H1 (cell line): ENCODE results near the gene SLC17A3. TPM values are rescaled to one million over a fixed set of nuclear protein-coding genes. Genes with fewer than 3 reads are reported as not detected.

Source experiments
- CTCF ChIA-PET: fragments of 300-600 bp; sonication (Branson Sonifier 250); formaldehyde crosslinking; loops from one replicate; lab custom pipeline; 2021; ENCODE audit not compliant: partially characterized antibody; lab: Charles Lee
- POLR2A ChIA-PET: fragments of 300-600 bp; sonication (Branson Sonifier 250); formaldehyde crosslinking; loops from one replicate; lab custom pipeline; 2021; ENCODE audit warnings: inconsistent platforms; ENCODE audit not compliant: partially characterized antibody; lab: Charles Lee
- DNase-seq, 2 experiments: peaks; one replicate each; pipeline versions ENCODE4 v3.0.0 to v3.0.0-alpha.2; 2010 to 2022; ENCODE audit warnings: low spot score in 2 of 2, low read depth in 1 of 2, mixed read lengths in 1 of 2
- FAIRE-seq: peaks from 2 replicates; lab custom pipeline; 2011; peaks lifted over from hg19 to GRCh38; lab: Jason Lieb, UNC
- H2AFZ ChIP-seq: 2 replicates; pipeline ENCODE4 v1.8.1; 2012; ENCODE audit warnings: low read length, inconsistent platforms
- H2AK5ac ChIP-seq: 2 replicates; pipeline ENCODE4 v1.6.1; 2013; ENCODE audit warnings: low read depth, low read length
- H2BK120ac ChIP-seq: replicated peaks from 2 replicates; pipeline ENCODE3; 2013; ENCODE audit warnings: low read depth, low read length, inconsistent platforms
- H2BK12ac ChIP-seq: 2 replicates; pipeline ENCODE4 v1.6.1; 2013; ENCODE audit warnings: low read depth, low read length
- H2BK15ac ChIP-seq: 2 replicates; pipeline ENCODE4 v1.6.1; 2013; ENCODE audit warnings: low read length
- H2BK20ac ChIP-seq: 2 replicates; pipeline ENCODE4 v1.6.1; 2013; ENCODE audit warnings: low read length
- H2BK5ac ChIP-seq: 2 replicates; pipeline ENCODE4 v1.6.1; 2013; ENCODE audit warnings: low read depth, low read length
- H3K14ac ChIP-seq: 2 replicates; pipeline ENCODE4 v1.6.1; 2013; ENCODE audit warnings: inconsistent platforms; ENCODE audit not compliant: insufficient read length
- H3K18ac ChIP-seq: 2 replicates; pipeline ENCODE4 v1.6.1; 2013; ENCODE audit warnings: low read length; ENCODE audit errors: extremely low read depth
- H3K23ac ChIP-seq: 2 replicates; pipeline ENCODE4 v1.6.1; 2013; ENCODE audit warnings: inconsistent platforms; ENCODE audit not compliant: insufficient read length
- H3K23me2 ChIP-seq: 2 replicates; pipeline ENCODE4 v1.6.1; 2013; ENCODE audit warnings: low read depth, low read length
- H3K27ac ChIP-seq: 2 replicates; pipeline ENCODE4 v1.6.1; 2011; ENCODE audit warnings: low read depth, low read length, inconsistent platforms
- H3K27me3 ChIP-seq, 4 experiments: replicated peaks in 1 of 4; 1 replicate in 1 of 4; 2 replicates in 3 of 4; pipeline versions ENCODE4 v1.6.1 to v1.8.1; 2011 to 2013; ENCODE audit warnings: low read length in 3 of 4, mild to moderate bottlenecking in 3 of 4, inconsistent platforms in 2 of 4, mixed read lengths in 2 of 4, moderate library complexity in 1 of 4; ENCODE audit not compliant: control insufficient read depth in 3 of 4, insufficient read depth in 3 of 4; ENCODE audit errors: extremely low read depth in 1 of 4
- H3K36me3 ChIP-seq, 4 experiments: 2 replicates each; pipeline versions ENCODE4 v1.6.1 to v1.8.1; 2011 to 2013; ENCODE audit warnings: mild to moderate bottlenecking in 4 of 4, low read length in 3 of 4, moderate library complexity in 2 of 4, control low read depth in 1 of 4, inconsistent platforms in 1 of 4; ENCODE audit not compliant: insufficient read depth in 4 of 4, control insufficient read depth in 2 of 4
- H3K4ac ChIP-seq: replicated peaks from 2 replicates; pipeline ENCODE3; 2013; ENCODE audit warnings: low read length, low read depth, mixed read lengths, inconsistent platforms; ENCODE audit not compliant: insufficient read length
- H3K4me1 ChIP-seq, 4 experiments: replicated peaks in 1 of 4; 1 replicate in 1 of 4; 2 replicates in 3 of 4; pipeline versions ENCODE4 v1.6.1 to v1.8.1; 2011 to 2013; ENCODE audit warnings: low read length in 3 of 4, inconsistent platforms in 2 of 4, mixed read lengths in 1 of 4; ENCODE audit not compliant: insufficient read depth in 4 of 4, control insufficient read depth in 3 of 4
- H3K4me2 ChIP-seq, 2 experiments: 2 replicates each; pipeline versions ENCODE4 v1.6.1 to v1.8.1; 2011 to 2013; ENCODE audit warnings: low read depth in 2 of 2, low read length in 2 of 2, control low read depth in 1 of 2, inconsistent platforms in 1 of 2, mild to moderate bottlenecking in 1 of 2; ENCODE audit not compliant: insufficient read depth in 1 of 2
- H3K4me3 ChIP-seq, 4 experiments: fragments of 200-600, 300-600 bp in 1 of 4; sonication (generic), shearing (Covaris generic), sonication (Bioruptor Twin) in 1 of 4; 2 replicates each; pipeline versions ENCODE4 v1.5.1 to v1.8.1; 2011 to 2016; ENCODE audit warnings: low read length in 4 of 4, low read depth in 3 of 4, control low read depth in 2 of 4, inconsistent platforms in 2 of 4, mild to moderate bottlenecking in 2 of 4, mixed read lengths in 1 of 4, moderate library complexity in 1 of 4; ENCODE audit not compliant: insufficient read depth in 2 of 4; ENCODE audit errors: extremely low read depth in 1 of 4
- H3K56ac ChIP-seq: replicated peaks from 2 replicates; pipeline ENCODE3; 2013; ENCODE audit warnings: low read depth, mild to moderate bottlenecking, mixed read lengths, low read length, inconsistent platforms; ENCODE audit not compliant: insufficient read length
- H3K79me1 ChIP-seq: 2 replicates; pipeline ENCODE4 v1.6.1; 2013; ENCODE audit warnings: low read depth, low read length, control low read depth
- H3K79me2 ChIP-seq, 2 experiments: 2 replicates each; pipeline versions ENCODE4 v1.6.1 to v1.8.1; 2012 to 2013; ENCODE audit warnings: low read length in 2 of 2, mild to moderate bottlenecking in 2 of 2, inconsistent platforms in 1 of 2; ENCODE audit not compliant: insufficient read depth in 2 of 2, control insufficient read depth in 1 of 2
- H3K9ac ChIP-seq, 4 experiments: replicated peaks in 1 of 4; 1 replicate in 1 of 4; 2 replicates in 3 of 4; pipeline versions ENCODE4 v1.6.1 to v1.8.1; 2011 to 2013; ENCODE audit warnings: low read depth in 3 of 4, low read length in 3 of 4, control low read depth in 2 of 4, mild to moderate bottlenecking in 2 of 4, moderate library complexity in 2 of 4, inconsistent platforms in 1 of 4; ENCODE audit errors: extremely low read depth in 1 of 4
- H3K9me3 ChIP-seq, 2 experiments: 2 replicates each; pipeline versions ENCODE4 v1.6.1 to v1.8.1; 2012 to 2013; ENCODE audit warnings: mild to moderate bottlenecking in 2 of 2, moderate library complexity in 2 of 2, control low read depth in 1 of 2, inconsistent platforms in 1 of 2, low read depth in 1 of 2, low read length in 1 of 2, mixed read lengths in 1 of 2; ENCODE audit not compliant: insufficient read depth in 2 of 2
- H4K20me1 ChIP-seq, 2 experiments: replicated peaks in 1 of 2; 2 replicates each; pipeline versions ENCODE3 to v1.8.1; 2011 to 2013; ENCODE audit warnings: inconsistent platforms in 2 of 2, low read length in 2 of 2, mild to moderate bottlenecking in 1 of 2; ENCODE audit not compliant: insufficient read depth in 2 of 2, control insufficient read depth in 1 of 2
- H4K5ac ChIP-seq: 2 replicates; pipeline ENCODE4 v1.6.1; 2013; ENCODE audit warnings: low read length, low read depth, mixed read lengths, inconsistent platforms; ENCODE audit not compliant: insufficient read length
- H4K8ac ChIP-seq: 2 replicates; pipeline ENCODE4 v1.8.0; 2013; ENCODE audit warnings: mild to moderate bottlenecking, moderate library complexity, low read length, inconsistent platforms; ENCODE audit not compliant: insufficient read depth; ENCODE audit errors: extremely low read depth
- H4K91ac ChIP-seq: replicated peaks from 2 replicates; pipeline ENCODE3; 2013; ENCODE audit warnings: low read length, mixed read lengths, inconsistent platforms; ENCODE audit not compliant: insufficient read length
- CHD1 ChIP-seq: IDR thresholded peaks from 2 replicates; pipeline ENCODE4 v1.6.1; 2012; ENCODE audit warnings: low read depth, low read length, improper control_type of control experiment
- CREB1 ChIP-seq: IDR thresholded peaks from 2 replicates; pipeline ENCODE4 v1.6.1; 2012; ENCODE audit warnings: inconsistent platforms
- EP300 ChIP-seq, 2 experiments: IDR thresholded peaks; 1 replicate in 1 of 2; 2 replicates in 1 of 2; pipeline ENCODE4 v1.6.1; 2011 to 2012; ENCODE audit warnings: low read depth in 2 of 2, low read length in 2 of 2, mild to moderate bottlenecking in 2 of 2, borderline replicate concordance in 1 of 2, inconsistent platforms in 1 of 2, moderate library complexity in 1 of 2
- EZH2 ChIP-seq: fragments of 200-600 bp; sonication (generic); IDR thresholded peaks from 2 replicates; pipeline ENCODE4 v1.7.1; 2012; ENCODE audit warnings: low read depth, mild to moderate bottlenecking, moderate library complexity, low read length, inconsistent platforms; ENCODE audit not compliant: severe bottlenecking
- KDM4A ChIP-seq: IDR thresholded peaks from one replicate; pipeline ENCODE4 v1.7.1; 2012; ENCODE audit warnings: low read depth, mild to moderate bottlenecking, moderate library complexity, low read length, inconsistent platforms; ENCODE audit not compliant: severe bottlenecking
- NRF1 ChIP-seq: IDR thresholded peaks from 2 replicates; pipeline ENCODE4 v1.6.1; 2011; ENCODE audit warnings: mild to moderate bottlenecking, low read depth, low read length, improper control_type of control experiment
- POLR2AphosphoS5 ChIP-seq: IDR thresholded peaks from 2 replicates; pipeline ENCODE4 v1.6.1; 2011; ENCODE audit warnings: low read depth, low read length
- RBBP5 ChIP-seq: IDR thresholded peaks from 2 replicates; pipeline ENCODE4 v1.7.1; 2012; ENCODE audit warnings: low read depth, mild to moderate bottlenecking, inconsistent platforms, low read length, moderate library complexity, borderline replicate concordance
- SRF ChIP-seq: IDR thresholded peaks from 2 replicates; pipeline ENCODE4 v1.6.1; 2011; ENCODE audit warnings: mild to moderate bottlenecking, low read depth, low read length, moderate library complexity
- SUZ12 ChIP-seq: fragments of 200-600 bp; sonication (generic); IDR thresholded peaks from 2 replicates; pipeline ENCODE4 v1.6.1; 2012; ENCODE audit warnings: mild to moderate bottlenecking, inconsistent platforms, low read length, moderate library complexity, mixed read lengths
- WGBS, 2 experiments: shearing (Covaris generic) in 1 of 2; methylation state at CpG; one replicate each; pipeline versions ENCODE4 v1.1.6 to v1.1.7; 2013 to 2015; ENCODE audit warnings: low lambda C conversion rate in 2 of 2, mixed read lengths in 2 of 2, inconsistent platforms in 1 of 2, low coverage in 1 of 2, missing lambda C conversion rate in 1 of 2; ENCODE audit not compliant: insufficient replicate concordance in 2 of 2, insufficient coverage in 1 of 2, insufficient read length in 1 of 2; ENCODE audit errors: extremely low coverage in 1 of 2, missing lambda C conversion rate in 1 of 2; 5-methylcytosine and 5-hydroxymethylcytosine counted together
- polyA plus RNA-seq, 7 experiments: library from polyadenylated mRNA; depleted of rRNA in 3 of 7; stranded (reverse) in 5 of 7; unstranded in 2 of 7; fragments of >200 nt in 5 of 7; fragments of 200-250 nt in 2 of 7; gene quantifications; 1 replicate in 5 of 7; 2 replicates in 1 of 7; 4 replicates in 1 of 7; pipeline versions ENCODE4 v1.2.1 to v1.2.3, GENCODE V29; 2011 to 2013; ENCODE audit warnings: missing spikeins in 2 of 7, mixed read lengths in 2 of 7
- total RNA-seq: library from RNA; stranded (reverse); fragmentation: NEBNext Ultra II Directional; extraction: Animal tissue kit (Norgen Biotek cat#: 25700); gene quantifications from 2 replicates; pipeline ENCODE4 v1.2.1, GENCODE V29; 2021
- TF ChIP-seq, protein P1 (sequence below): IDR thresholded peaks from 2 replicates; pipeline ENCODE4 v1.6.1; 2011; ENCODE audit warnings: low read depth, mild to moderate bottlenecking, low read length; ENCODE audit not compliant: insufficient read depth

SLC17A3 gene
- total and polyA plus RNA-seq, 2 of the 8 experiments (the other 6 are each of a cell fraction or from before 2014, with no cell fraction given), result not detected

DNA sequence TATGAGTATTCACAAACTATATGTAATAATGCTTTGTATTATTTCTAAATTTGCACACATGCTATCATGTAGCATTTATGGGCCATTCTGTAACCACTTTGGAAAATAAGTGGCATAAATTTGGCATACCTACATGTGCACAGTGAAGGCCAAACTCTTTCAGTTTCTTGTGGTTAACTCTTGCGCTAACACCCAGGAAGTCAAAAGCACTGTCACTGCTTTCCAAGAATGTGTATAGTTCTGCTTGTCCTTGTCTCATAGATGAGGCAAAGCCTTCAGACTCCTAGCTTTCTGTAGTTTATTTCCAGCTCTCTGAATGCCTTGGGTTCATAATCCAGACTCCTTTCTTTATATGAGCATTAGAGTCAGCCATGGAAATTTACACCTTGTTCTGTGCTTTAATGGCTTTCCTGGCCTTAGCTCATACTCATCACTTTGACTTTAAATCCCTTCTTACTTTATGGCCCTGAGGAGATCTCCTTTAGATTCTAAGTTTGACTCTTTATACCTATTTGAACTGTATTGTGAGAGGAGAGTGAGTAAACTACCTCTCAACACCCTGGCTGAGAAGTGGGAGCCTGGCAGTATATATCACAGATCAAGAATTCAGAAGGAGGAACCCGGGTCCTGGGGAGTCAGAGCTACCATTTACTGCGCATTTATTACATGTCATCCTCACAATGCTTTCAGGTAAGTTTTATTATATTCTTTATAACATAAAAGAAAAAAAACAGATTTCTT is 949 bp upstream of the SLC17A3 start:
- H4K8ac ChIP-seq, result no peak overlapping the region
- no peaks in the 10 kb centered on the region for H4K20me1 ChIP-seq
- ChIA-PET POLR2A (no interaction called here), CTCF (interaction anchor here (0.7 to 1.7 kb wide), 6 partner anchors 10 to 174 kb away, joined by 3 to 4 read pairs (median 3); no protein-coding TSS in a partner anchor)
- no peaks in the 10 kb centered on the region for H3K79me1 ChIP-seq
- no peak overlapping the region for H3K14ac ChIP-seq
- no peaks in the 10 kb centered on the region for H3K27me3 ChIP-seq
- no peak overlapping the region for H3K4me3 ChIP-seq
- no peak for DNase-seq
- no peaks in the 10 kb centered on the region for H3K36me3 ChIP-seq
- no peaks in the 10 kb centered on the region for H3K4me1 ChIP-seq
- H2BK15ac ChIP-seq, result no peak overlapping the region
- no peak overlapping the region for H2BK5ac ChIP-seq
- WGBS, 2 experiments, result 96% methylated on average over 3 of the region's 3 CpGs; no CpG with 5 or more reads in 1 of the 2 experiments
- H3K79me2 ChIP-seq, result no peaks in the 10 kb centered on the region
- H3K56ac ChIP-seq, result no peak overlapping the region
- H3K9ac ChIP-seq, result no peak overlapping the region
- no peak overlapping the region for H3K27ac ChIP-seq
- TF ChIP-seq KDM4A (no peak), CREB1 (no peak), NRF1 (no peak), CHD1 (no peak), EP300 (IDR thresholded peaks at IDR 0.05; ENCODE audit: borderline replicate concordance in 1 of 2, low read depth in 2 of 2, low read length in 2 of 2) (no peak), EZH2 (no peak), SUZ12 (no peak), SRF (no peak), POLR2AphosphoS5 (no peak), RBBP5 (no peak)
- TF ChIP-seq, protein P1, sequence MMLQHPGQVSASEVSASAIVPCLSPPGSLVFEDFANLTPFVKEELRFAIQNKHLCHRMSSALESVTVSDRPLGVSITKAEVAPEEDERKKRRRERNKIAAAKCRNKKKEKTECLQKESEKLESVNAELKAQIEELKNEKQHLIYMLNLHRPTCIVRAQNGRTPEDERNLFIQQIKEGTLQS, result no peak
- TF ChIP-seq, all 59 proteins: peak for 0
- no peak overlapping the region for H2AK5ac ChIP-seq
- H2BK20ac ChIP-seq, result no peak overlapping the region
- H3K9me3 ChIP-seq, result no peaks in the 10 kb centered on the region
- no peak overlapping the region for H2AFZ ChIP-seq
- no peak overlapping the region for H3K23ac ChIP-seq
- H3K18ac ChIP-seq, result no peak overlapping the region
- no peak overlapping the region for H3K4me2 ChIP-seq
- FAIRE-seq, result no peak
- H3K4ac ChIP-seq, result no peak overlapping the region
- H3K23me2 ChIP-seq, result no peaks in the 10 kb centered on the region
- no peak overlapping the region for H2BK12ac ChIP-seq
- no peak overlapping the region for H4K91ac ChIP-seq
- no peak overlapping the region for H2BK120ac ChIP-seq
- no peak overlapping the region for H4K5ac ChIP-seq
